MM.1S (cell line): ENCODE measurements around the gene LDAF1.
"Not testable (repeated sequence)": the region's sequence is repeated elsewhere in the genome, so short reads cannot be mapped to it uniquely, and the experiment has no call there.

ENCODE experiments used
- DNase-seq: peaks from one replicate; pipeline ENCODE4 v3.0.0-alpha.2; 2015
- H2AFZ ChIP-seq: fragments of 300-600 bp; sonication (generic); 2 replicates; pipeline ENCODE4 v1.6.0; 2016; ENCODE audit warnings: antibody characterized with exemption, low read length
- H3F3A ChIP-seq: fragments of 300-600 bp; sonication (generic); 2 replicates; pipeline ENCODE4 v1.6.1; 2016; ENCODE audit warnings: mild to moderate bottlenecking, antibody characterized with exemption, low read length, moderate library complexity, mixed read lengths; ENCODE audit not compliant: insufficient read depth
- H3K27ac ChIP-seq: fragments of 300-600 bp; sonication (generic); 2 replicates; pipeline ENCODE4 v1.5.1; 2016; ENCODE audit warnings: mild to moderate bottlenecking, low read length
- H3K27me3 ChIP-seq: fragments of 300-600 bp; sonication (generic); replicated peaks from 2 replicates; pipeline ENCODE4 v1.6.0; 2016; ENCODE audit warnings: low read length; ENCODE audit not compliant: insufficient read depth
- H3K36me3 ChIP-seq: fragments of 300-600 bp; sonication (generic); replicated peaks from 2 replicates; pipeline ENCODE4 v1.6.1; 2016; ENCODE audit warnings: mild to moderate bottlenecking, low read length, mixed read lengths; ENCODE audit not compliant: insufficient read depth
- H3K4me1 ChIP-seq: fragments of 300-600 bp; sonication (generic); 2 replicates; pipeline ENCODE4 v1.6.1; 2016; ENCODE audit warnings: low read length, mixed read lengths
- H3K4me2 ChIP-seq: fragments of 300-600 bp; sonication (generic); 2 replicates; pipeline ENCODE4 v1.6.0; 2016; ENCODE audit warnings: low read depth, low read length
- H3K4me3 ChIP-seq: fragments of 300-600 bp; sonication (generic); 2 replicates; pipeline ENCODE4 v1.5.1; 2016; ENCODE audit warnings: low read length, mixed read lengths
- H3K79me2 ChIP-seq: fragments of 300-600 bp; sonication (generic); 2 replicates; pipeline ENCODE4 v1.6.1; 2016; ENCODE audit warnings: mixed run types, low read length, mixed read lengths
- H3K9ac ChIP-seq: fragments of 300-600 bp; sonication (generic); 2 replicates; pipeline ENCODE4 v1.6.1; 2016; ENCODE audit warnings: low read length, mixed read lengths
- H3K9me2 ChIP-seq: fragments of 300-600 bp; sonication (generic); replicated peaks from 2 replicates; pipeline ENCODE4 v1.6.1; 2016; ENCODE audit warnings: mild to moderate bottlenecking, low read length, mixed read lengths; ENCODE audit not compliant: insufficient read depth
- H3K9me3 ChIP-seq: fragments of 300-600 bp; sonication (generic); replicated peaks from 2 replicates; pipeline ENCODE4 v1.6.1; 2016; ENCODE audit warnings: mild to moderate bottlenecking, low read length, mixed read lengths; ENCODE audit not compliant: insufficient read depth
- H4K20me1 ChIP-seq: fragments of 300-600 bp; sonication (generic); 2 replicates; pipeline ENCODE4 v1.6.1; 2016; ENCODE audit warnings: mild to moderate bottlenecking, low read length, moderate library complexity, mixed read lengths; ENCODE audit not compliant: insufficient read depth
- CTCF ChIP-seq: fragments of 300-600 bp; sonication (generic); IDR thresholded peaks from 2 replicates; pipeline ENCODE4 v1.5.1; 2016; ENCODE audit warnings: antibody characterized with exemption, low read length, mixed read lengths
- EZH2 ChIP-seq: fragments of 300-600 bp; sonication (generic); optimal IDR thresholded peaks from 2 replicates; pipeline ENCODE3; 2017; ENCODE audit warnings: low read depth, mild to moderate bottlenecking, antibody characterized with exemption, low read length, mixed read lengths
- EZH2phosphoT487 ChIP-seq: fragments of 300-600 bp; sonication (generic); IDR thresholded peaks from 2 replicates; pipeline ENCODE4 v1.6.1; 2018; ENCODE audit warnings: antibody characterized with exemption, low read length

Gene LDAF1

GRCh38 chr16:21190599-21190998 is 32.1 kb downstream of the LDAF1 start:
- H3K9me3 ChIP-seq, result no peaks in the 10 kb centered on the region
- no peak overlapping the region for H3K27ac ChIP-seq
- H4K20me1 ChIP-seq, result no peaks in the 10 kb centered on the region
- no peak overlapping the region for H3K4me3 ChIP-seq
- no peaks in the 10 kb centered on the region for H3K79me2 ChIP-seq
- no peaks in the 10 kb centered on the region for H3F3A ChIP-seq
- TF ChIP-seq EZH2phosphoT487 (no peak), EZH2 (no peak), CTCF (no peak)
- DNase-seq, result no peak
- H3K36me3 ChIP-seq, result no peaks in the 10 kb centered on the region
- no peak overlapping the region for H3K9ac ChIP-seq
- no peaks in the 10 kb centered on the region for H3K27me3 ChIP-seq
- H2AFZ ChIP-seq, result no peak overlapping the region
- no peaks in the 10 kb centered on the region for H3K9me2 ChIP-seq
- H3K4me1 ChIP-seq, result no peaks in the 10 kb centered on the region
- no peak overlapping the region for H3K4me2 ChIP-seq

- TF ChIP-seq EZH2 (no peak), CTCF (no peak), EZH2phosphoT487 (no peak)
- H3K36me3 ChIP-seq, result no peaks in the 10 kb centered on the region
- DNase-seq, result no peak
- H3K9me2 ChIP-seq, result no peaks in the 10 kb centered on the region
- H3K4me2 ChIP-seq, result no peak overlapping the region
- no peaks in the 10 kb centered on the region for H4K20me1 ChIP-seq
- H3K9me3 ChIP-seq, result no peaks in the 10 kb centered on the region
- H3K4me3 ChIP-seq, result no peak overlapping the region
- H2AFZ ChIP-seq, result no peak overlapping the region
- H3K27me3 ChIP-seq, result no peaks in the 10 kb centered on the region
- H3K27ac ChIP-seq, result no peak overlapping the region
- H3K9ac ChIP-seq, result no peak overlapping the region
- H3K4me1 ChIP-seq, result no peaks in the 10 kb centered on the region
- no peaks in the 10 kb centered on the region for H3F3A ChIP-seq
- no peaks in the 10 kb centered on the region for H3K79me2 ChIP-seq
Measured at GRCh38 chr16:21192991-21193390, 34.5 kb downstream of the LDAF1 start.

- no peak for DNase-seq
- no peak for TF ChIP-seq CTCF
- TF ChIP-seq EZH2, result no peak
- no peak for TF ChIP-seq EZH2phosphoT487
- H3K9ac ChIP-seq, result no peak overlapping the region
Measured at GRCh38 chr16:21194771-21195301, 36.4 kb downstream of the LDAF1 start.

GRCh38 chr16:21195330-21195729 is 36.9 kb downstream of the LDAF1 start:
- H3K9me2 ChIP-seq, H3K27me3 ChIP-seq, H3K9ac ChIP-seq, H3K9me3 ChIP-seq, H3K4me1 ChIP-seq, H3K27ac ChIP-seq, H2AFZ ChIP-seq, H4K20me1 ChIP-seq, H3K36me3 ChIP-seq, H3K4me3 ChIP-seq, DNase-seq, H3K79me2 ChIP-seq, H3F3A ChIP-seq, H3K4me2 ChIP-seq: not testable (repeated sequence)

More at GRCh38 chr16:21194771-21195301, 36.4 kb downstream of the LDAF1 start:
- H2AFZ ChIP-seq, result no peak overlapping the region
- H3F3A ChIP-seq, result no peaks in the 10 kb centered on the region
- H3K4me1 ChIP-seq, result no peaks in the 10 kb centered on the region
- no peaks in the 10 kb centered on the region for H3K9me2 ChIP-seq
- H4K20me1 ChIP-seq, result no peaks in the 10 kb centered on the region
- no peak overlapping the region for H3K27ac ChIP-seq
- H3K4me2 ChIP-seq, result no peak overlapping the region
- H3K79me2 ChIP-seq, result no peaks in the 10 kb centered on the region
- H3K4me3 ChIP-seq, result no peak overlapping the region
- H3K9me3 ChIP-seq, result no peaks in the 10 kb centered on the region
- H3K36me3 ChIP-seq, result no peaks in the 10 kb centered on the region
- no peaks in the 10 kb centered on the region for H3K27me3 ChIP-seq
